OCI-LY1 (cell line): ENCODE measurements around the gene LAMC3.

ENCODE experiments used
- H2AFZ ChIP-seq: fragments of 200-600 bp; sonication (generic), shearing (Covaris generic); 2 replicates; pipeline ENCODE4 v1.6.0; 2014; ENCODE audit warnings: antibody characterized with exemption, mild to moderate bottlenecking, low read length
- H3F3A ChIP-seq: fragments of 200-600 bp; sonication (generic), shearing (Covaris generic); 2 replicates; pipeline ENCODE4 v1.6.0; 2014; ENCODE audit warnings: mild to moderate bottlenecking, antibody characterized with exemption, low read length, moderate library complexity; ENCODE audit not compliant: insufficient read depth
- H3K27ac ChIP-seq: fragments of 200-600 bp; sonication (generic); 2 replicates; pipeline ENCODE4 v1.5.1; 2014; ENCODE audit warnings: low read length, mixed run types, mild to moderate bottlenecking, low read depth; ENCODE audit not compliant: poor library complexity, severe bottlenecking
- H3K27me3 ChIP-seq: fragments of 200-600 bp; sonication (generic); 2 replicates; pipeline ENCODE4 v1.6.0; 2014; ENCODE audit warnings: antibody characterized with exemption, mild to moderate bottlenecking, low read length, moderate library complexity; ENCODE audit not compliant: insufficient read depth
- H3K36me3 ChIP-seq: fragments of 200-600 bp; sonication (generic); 2 replicates; pipeline ENCODE4 v1.6.1; 2014; ENCODE audit warnings: mild to moderate bottlenecking, antibody characterized with exemption, low read length, moderate library complexity, mixed read lengths; ENCODE audit not compliant: insufficient read depth
- H3K4me1 ChIP-seq: fragments of 200-600 bp; sonication (generic); 2 replicates; pipeline ENCODE4 v1.5.1; 2014; ENCODE audit warnings: mild to moderate bottlenecking, low read length, moderate library complexity; ENCODE audit not compliant: insufficient read depth, severe bottlenecking
- H3K4me2 ChIP-seq: fragments of 200-600 bp; sonication (generic), shearing (Covaris generic); 2 replicates; pipeline ENCODE4 v1.6.1; 2014; ENCODE audit warnings: low read length
- H3K4me3 ChIP-seq: fragments of 200-600 bp; sonication (generic); 2 replicates; pipeline ENCODE4 v1.5.1; 2014; ENCODE audit warnings: low read length, low read depth, mild to moderate bottlenecking, mixed read lengths; ENCODE audit not compliant: poor library complexity, severe bottlenecking
- H3K79me2 ChIP-seq: fragments of 200-600 bp; shearing (Covaris generic); 2 replicates; pipeline ENCODE4 v1.6.1; 2016; ENCODE audit warnings: mixed run types, low read length, mixed read lengths; ENCODE audit not compliant: insufficient read depth
- H3K9ac ChIP-seq: fragments of 200-600 bp; sonication (generic), shearing (Covaris generic); 2 replicates; pipeline ENCODE4 v1.6.1; 2014; ENCODE audit warnings: mild to moderate bottlenecking, low read length, mixed read lengths
- H3K9me2 ChIP-seq: fragments of 200-600 bp; sonication (generic), shearing (Covaris generic); 2 replicates; pipeline ENCODE4 v1.6.1; 2014; ENCODE audit warnings: low read depth, mild to moderate bottlenecking, low read length, mixed read lengths
- H3K9me3 ChIP-seq: fragments of 200-600 bp; shearing (Covaris generic); 2 replicates; pipeline ENCODE4 v1.6.1; 2014; ENCODE audit warnings: low read length, mixed read lengths
- H4K20me1 ChIP-seq: fragments of 200-600 bp; sonication (generic), shearing (Covaris generic); 2 replicates; pipeline ENCODE4 v1.6.0; 2016; ENCODE audit warnings: mild to moderate bottlenecking, low read length; ENCODE audit not compliant: insufficient read depth
- EZH2 ChIP-seq: fragments of 200-600 bp; sonication (generic), shearing (Covaris generic); IDR thresholded peaks from 2 replicates; pipeline ENCODE4 v1.8.0; 2017; ENCODE audit warnings: borderline replicate concordance, mixed run types, mild to moderate bottlenecking, antibody characterized with exemption, low read length, moderate library complexity, mixed read lengths
- TF ChIP-seq, protein P1 (sequence below): fragments of 200-600 bp; sonication (generic), shearing (Covaris generic); IDR thresholded peaks from 2 replicates; pipeline ENCODE4 v1.5.1; 2017; ENCODE audit warnings: mild to moderate bottlenecking, antibody characterized with exemption, low read length, moderate library complexity, mixed read lengths

LAMC3 gene

DNA sequence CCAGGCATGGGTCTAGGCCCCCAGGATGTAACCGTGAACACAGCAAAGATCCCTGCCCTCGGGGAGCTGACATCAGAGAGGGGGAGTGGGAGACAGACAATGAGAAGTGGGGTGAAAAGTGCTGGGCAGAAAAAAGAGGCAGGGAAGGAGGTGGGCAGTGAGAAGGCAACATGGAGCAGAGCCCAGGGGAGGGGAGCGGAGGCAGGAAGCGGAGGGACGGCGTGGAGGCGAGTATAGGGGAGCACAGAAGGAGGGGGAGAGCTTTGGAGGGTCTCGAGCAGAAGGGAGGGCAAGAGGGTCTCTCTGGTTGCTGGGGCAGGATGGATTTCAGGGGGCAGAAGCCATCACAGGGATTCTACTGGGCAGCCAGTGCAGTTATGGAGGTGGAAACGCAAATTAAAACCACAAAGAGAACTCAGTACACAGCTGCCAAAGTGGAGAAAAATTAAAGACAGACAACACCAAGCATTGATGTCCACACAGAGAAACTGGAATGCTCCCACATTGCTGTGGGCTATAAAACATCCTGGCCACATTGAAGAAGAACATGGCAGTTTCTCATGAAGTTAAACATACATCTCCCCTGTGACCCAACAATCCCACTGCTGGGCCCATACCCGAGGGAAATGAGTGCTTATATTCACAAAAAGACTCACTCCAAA is 21.1 kb upstream of the LAMC3 start:
- no peaks in the 10 kb centered on the region for H3K9me3 ChIP-seq
- TF ChIP-seq EZH2 = no peak
- TF ChIP-seq, protein P1, sequence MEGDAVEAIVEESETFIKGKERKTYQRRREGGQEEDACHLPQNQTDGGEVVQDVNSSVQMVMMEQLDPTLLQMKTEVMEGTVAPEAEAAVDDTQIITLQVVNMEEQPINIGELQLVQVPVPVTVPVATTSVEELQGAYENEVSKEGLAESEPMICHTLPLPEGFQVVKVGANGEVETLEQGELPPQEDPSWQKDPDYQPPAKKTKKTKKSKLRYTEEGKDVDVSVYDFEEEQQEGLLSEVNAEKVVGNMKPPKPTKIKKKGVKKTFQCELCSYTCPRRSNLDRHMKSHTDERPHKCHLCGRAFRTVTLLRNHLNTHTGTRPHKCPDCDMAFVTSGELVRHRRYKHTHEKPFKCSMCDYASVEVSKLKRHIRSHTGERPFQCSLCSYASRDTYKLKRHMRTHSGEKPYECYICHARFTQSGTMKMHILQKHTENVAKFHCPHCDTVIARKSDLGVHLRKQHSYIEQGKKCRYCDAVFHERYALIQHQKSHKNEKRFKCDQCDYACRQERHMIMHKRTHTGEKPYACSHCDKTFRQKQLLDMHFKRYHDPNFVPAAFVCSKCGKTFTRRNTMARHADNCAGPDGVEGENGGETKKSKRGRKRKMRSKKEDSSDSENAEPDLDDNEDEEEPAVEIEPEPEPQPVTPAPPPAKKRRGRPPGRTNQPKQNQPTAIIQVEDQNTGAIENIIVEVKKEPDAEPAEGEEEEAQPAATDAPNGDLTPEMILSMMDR = no peak
- H3K79me2 ChIP-seq = no peaks in the 10 kb centered on the region
- H3K27ac ChIP-seq = no peak overlapping the region
- H3K9ac ChIP-seq = no peak overlapping the region
- no peaks in the 10 kb centered on the region for H3F3A ChIP-seq
- no peaks in the 10 kb centered on the region for H3K9me2 ChIP-seq
- no peak overlapping the region for H2AFZ ChIP-seq
- 0 out of 2 replicates have a peak, but pooled peaks cover 3% of the 10 kb centered on the region for H3K27me3 ChIP-seq
- H3K4me3 ChIP-seq = no peak overlapping the region
- no peak overlapping the region for H3K4me2 ChIP-seq
- no peaks in the 10 kb centered on the region for H3K36me3 ChIP-seq
- no peaks in the 10 kb centered on the region for H3K4me1 ChIP-seq
- H4K20me1 ChIP-seq = no peaks in the 10 kb centered on the region

DNA sequence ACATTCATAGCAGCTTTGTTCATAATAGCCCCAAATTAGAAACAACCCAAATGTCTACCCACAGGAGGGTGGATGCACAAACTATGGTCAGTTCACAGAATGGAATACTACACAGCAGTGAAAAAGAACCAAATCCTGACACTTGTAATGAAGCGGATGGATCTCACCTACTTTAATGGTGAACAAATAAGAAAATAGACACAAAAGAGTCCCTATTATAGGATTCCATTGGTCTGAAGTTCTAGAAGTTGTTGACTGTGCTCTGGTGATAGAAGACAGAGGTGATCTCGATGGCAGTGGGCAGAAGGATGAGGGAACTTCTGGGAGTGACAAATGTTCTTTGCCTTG is 20.6 kb upstream of the LAMC3 start:
- no peaks in the 10 kb centered on the region for H3K9me2 ChIP-seq
- H3F3A ChIP-seq = no peaks in the 10 kb centered on the region
- H3K4me2 ChIP-seq = no peak overlapping the region
- H3K36me3 ChIP-seq = no peaks in the 10 kb centered on the region
- 0 out of 2 replicates have a peak, but pooled peaks cover 4% of the 10 kb centered on the region for H3K27me3 ChIP-seq
- no peaks in the 10 kb centered on the region for H3K9me3 ChIP-seq
- no peak overlapping the region for H3K27ac ChIP-seq
- no peaks in the 10 kb centered on the region for H3K4me1 ChIP-seq
- H3K4me3 ChIP-seq = no peak overlapping the region
- no peak overlapping the region for H3K9ac ChIP-seq
- TF ChIP-seq EZH2 = no peak
- TF ChIP-seq, protein P1 = no peak
- H2AFZ ChIP-seq = no peak overlapping the region
- no peaks in the 10 kb centered on the region for H3K79me2 ChIP-seq
- no peaks in the 10 kb centered on the region for H4K20me1 ChIP-seq

DNA sequence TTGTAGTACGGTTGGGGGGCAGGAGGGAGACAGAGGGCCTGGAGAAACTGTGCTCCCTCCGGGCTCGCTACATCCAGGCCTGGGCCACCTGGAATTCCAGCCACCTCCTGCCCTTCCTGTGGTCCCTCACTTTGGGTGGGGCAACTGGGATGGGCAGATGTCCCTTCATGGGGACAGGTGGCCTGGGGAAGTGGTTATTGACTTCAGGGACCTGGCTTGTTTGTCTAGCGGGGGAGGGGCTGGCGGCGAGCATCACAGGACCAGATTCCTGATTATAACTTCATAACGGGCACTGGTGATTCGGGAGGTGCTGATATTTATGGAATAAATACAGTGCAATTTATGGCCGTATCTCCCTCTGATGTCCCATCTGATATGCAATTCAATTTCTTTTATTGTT is 20.1 kb upstream of the LAMC3 start:
- TF ChIP-seq, protein P1 = no peak
- no peak for TF ChIP-seq EZH2
- Histone ChIP-seq H3K4me3 (no peak overlapping the region), H3K4me2 (no peak overlapping the region), H3K27me3 (0 out of 2 replicates have a peak, but pooled peaks cover 4% of the 10 kb centered on the region), H3K4me1 (no peaks in the 10 kb centered on the region), H3K9ac (no peak overlapping the region), H3K36me3 (no peaks in the 10 kb centered on the region), H3K27ac (no peak overlapping the region), H2AFZ (no peak overlapping the region), H4K20me1 (no peaks in the 10 kb centered on the region), H3K9me2 (no peaks in the 10 kb centered on the region), H3K79me2 (no peaks in the 10 kb centered on the region), H3K9me3 (no peaks in the 10 kb centered on the region), H3F3A (no peaks in the 10 kb centered on the region)
